Cardiac muscle cell (in vitro differentiated cells and primary cell): ENCODE results near the gene AUP1. TPM values are rescaled to one million over a fixed set of nuclear protein-coding genes. Genes with fewer than 3 reads are reported as not detected.
A peak's percentile ranks its signal among the peaks of the same experiment; 100 is the strongest.

Experiments used
- DNase-seq, 2 donors: peaks; one replicate each; pipeline versions ENCODE4 v3.0.0 to v3.0.0-alpha.2; 2010 to 2017; ENCODE audit warnings: low read depth in 1 of 2, low spot score in 1 of 2
- H3K27ac ChIP-seq: fragments of 200-600 bp; sonication (generic); 2 replicates; pipeline ENCODE4 v1.5.1; 2016
- H3K27me3 ChIP-seq: fragments of 200-600 bp; sonication (generic); 2 replicates; pipeline ENCODE4 v1.6.0; 2016; ENCODE audit warnings: control low read depth
- H3K36me3 ChIP-seq: fragments of 200-600 bp; sonication (generic); 2 replicates; pipeline ENCODE4 v1.5.1; 2016; ENCODE audit warnings: control low read depth
- H3K4me1 ChIP-seq: fragments of 200-600 bp; sonication (generic); 2 replicates; pipeline ENCODE4 v1.8.1; 2017; ENCODE audit warnings: low read depth, mild to moderate bottlenecking, mixed run types
- H3K4me3 ChIP-seq: fragments of 200-600 bp; sonication (generic); 2 replicates; pipeline ENCODE4 v1.5.1; 2016; ENCODE audit warnings: mild to moderate bottlenecking
- H3K9me3 ChIP-seq: fragments of 200-600 bp; sonication (generic); 2 replicates; pipeline ENCODE4 v1.5.1; 2017; ENCODE audit warnings: low read depth, mild to moderate bottlenecking, control low read depth
- CTCF ChIP-seq: IDR thresholded peaks from 2 replicates; pipeline ENCODE4 v1.5.1; 2012; ENCODE audit warnings: low read depth, mild to moderate bottlenecking, low read length
- polyA plus RNA-seq: library from polyadenylated mRNA; unstranded; fragments of >200 nt; fragmentation: Nextera tagmentation; extraction: Ambion mirVana; gene quantifications from 2 replicates; pipeline ENCODE4 v1.2.1, GENCODE V29; 2016
- total RNA-seq: library from RNA; depleted of rRNA; stranded (reverse); fragments of >200 nt; gene quantifications from 2 replicates; pipeline ENCODE4 v1.2.3, GENCODE V29; 2016

The AUP1 gene
- total and polyA plus RNA-seq, 2 experiments from 2014 or later = 105 to 122 TPM

DNA sequence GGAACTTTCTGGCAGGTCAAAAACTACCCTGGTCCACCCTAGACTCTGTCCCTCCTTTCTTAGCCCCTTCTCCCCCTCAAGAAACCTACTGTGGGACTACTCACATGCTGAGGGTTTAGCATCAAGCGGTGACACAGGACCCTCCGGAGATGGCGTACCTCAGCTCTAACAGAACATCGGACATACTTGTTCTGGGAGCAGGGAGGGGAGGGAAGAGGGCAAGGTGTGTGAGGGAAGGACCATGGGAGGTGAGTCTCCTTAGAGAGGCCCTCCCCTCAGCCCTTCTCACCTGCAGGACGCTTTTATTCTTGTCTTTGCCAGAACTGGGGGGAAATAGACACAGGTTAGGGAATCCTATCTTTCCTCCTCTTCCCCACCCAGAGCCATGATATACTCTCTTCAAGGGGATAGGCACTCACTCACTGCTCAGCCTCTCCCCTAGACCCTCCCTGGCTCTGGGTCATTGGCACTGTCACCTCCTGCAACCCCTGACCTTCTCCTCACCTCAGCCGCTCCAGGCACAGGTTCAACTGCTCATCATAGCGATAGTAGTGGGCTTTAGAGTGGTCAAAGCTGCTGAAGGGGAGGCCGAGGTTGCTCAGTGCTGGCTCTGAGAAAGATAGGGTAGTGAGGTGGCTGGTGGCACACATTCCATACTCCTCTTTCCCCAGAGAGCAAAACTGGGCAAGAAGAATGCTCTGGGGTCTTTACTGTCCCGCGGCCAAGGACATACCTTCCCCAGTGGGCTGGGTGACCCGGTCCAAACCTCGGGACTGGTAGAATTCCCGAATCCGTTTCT lies 23.9 kb downstream of the AUP1 start:
- H3K4me3 ChIP-seq = no peak overlapping the region
- peaks cover 4% of the 10 kb centered on the region for H3K36me3 ChIP-seq
- no peaks in the 10 kb centered on the region for H3K9me3 ChIP-seq
- H3K27ac ChIP-seq = no peak overlapping the region
- no peak for DNase-seq
- H3K27me3 ChIP-seq = peaks cover 67% of the 10 kb centered on the region
- no peak for TF ChIP-seq CTCF
- H3K4me1 ChIP-seq = no peaks in the 10 kb centered on the region

- Histone ChIP-seq H3K36me3 (peaks cover 4% of the 10 kb centered on the region), H3K4me3 (no peak overlapping the region), H3K4me1 (peaks cover under 1% of the 10 kb centered on the region), H3K9me3 (no peaks in the 10 kb centered on the region), H3K27me3 (peaks cover 67% of the 10 kb centered on the region), H3K27ac (no peak overlapping the region)
- no peak for DNase-seq
- TF ChIP-seq CTCF = no peak
Measured at GRCh38 chr2:74504591-74504990, 24.9 kb downstream of the AUP1 start.

GRCh38 chr2:74503506-74504475 lies 25.7 kb downstream of the AUP1 start:
- peak in 1 of 2 donors; percentile 58 for DNase-seq
- Histone ChIP-seq H3K4me3 (peak overlapping the region; percentile 19), H3K36me3 (peaks cover 4% of the 10 kb centered on the region), H3K4me1 (peaks cover 7% of the 10 kb centered on the region), H3K27me3 (peaks cover 70% of the 10 kb centered on the region), H3K9me3 (no peaks in the 10 kb centered on the region), H3K27ac (no peak overlapping the region)
- TF ChIP-seq CTCF = no peak

- peaks cover 4% of the 10 kb centered on the region for H3K36me3 ChIP-seq
- no peak overlapping the region for H3K27ac ChIP-seq
- H3K9me3 ChIP-seq = no peaks in the 10 kb centered on the region
- H3K4me3 ChIP-seq = peak overlapping the region; percentile 19
- TF ChIP-seq CTCF = peak; percentile 52
- H3K27me3 ChIP-seq = peaks cover 79% of the 10 kb centered on the region
- peak; percentile 39 to 93 for DNase-seq
- H3K4me1 ChIP-seq = peaks cover 15% of the 10 kb centered on the region
Measured at GRCh38 chr2:74502720-74503505, 26.6 kb downstream of the AUP1 start.

- Histone ChIP-seq H3K4me3 (peak overlapping the region; percentile 19), H3K4me1 (peaks cover 17% of the 10 kb centered on the region), H3K36me3 (peaks cover 4% of the 10 kb centered on the region), H3K27me3 (peaks cover 86% of the 10 kb centered on the region), H3K27ac (no peak overlapping the region), H3K9me3 (no peaks in the 10 kb centered on the region)
- no peak for DNase-seq
- no peak for TF ChIP-seq CTCF
Measured at GRCh38 chr2:74502147-74502719, 27.3 kb downstream of the AUP1 start.
